ENCODE data around the gene RGS5. TPM values are rescaled to one million over a fixed set of nuclear protein-coding genes. Genes with fewer than 3 reads are reported as not detected.
A peak's percentile ranks its signal among the peaks of the same experiment; 100 is the strongest.
"Not testable (repeated sequence)": the region's sequence is repeated elsewhere in the genome, so short reads cannot be mapped to it uniquely, and the experiment has no call there.

The RGS5 gene
- total RNA-seq, 1 donor from 2014 or later, result 1.4 TPM

DNA sequence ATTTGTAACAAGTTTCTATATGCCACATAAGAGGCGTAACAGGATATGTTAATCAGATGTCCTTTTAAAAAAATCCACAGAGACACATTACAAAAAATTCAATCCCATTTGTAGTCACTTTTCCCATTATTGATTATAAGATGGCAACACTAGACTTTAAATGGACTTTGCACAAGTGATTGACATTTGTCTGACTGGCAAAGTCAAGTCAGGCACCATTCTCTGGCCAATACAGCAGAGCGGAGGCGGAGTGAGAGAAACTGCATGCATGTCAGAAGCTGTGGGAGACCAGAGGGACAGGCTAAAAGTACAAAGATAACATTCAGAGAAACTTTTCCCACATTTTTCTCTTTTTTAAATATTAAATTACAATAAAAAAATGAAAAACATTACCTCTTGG is 28.1 kb upstream of the RGS5 start:
- DNase-seq (ENCODE audit: low read depth), result no peak
- TF ChIP-seq, protein P1, sequence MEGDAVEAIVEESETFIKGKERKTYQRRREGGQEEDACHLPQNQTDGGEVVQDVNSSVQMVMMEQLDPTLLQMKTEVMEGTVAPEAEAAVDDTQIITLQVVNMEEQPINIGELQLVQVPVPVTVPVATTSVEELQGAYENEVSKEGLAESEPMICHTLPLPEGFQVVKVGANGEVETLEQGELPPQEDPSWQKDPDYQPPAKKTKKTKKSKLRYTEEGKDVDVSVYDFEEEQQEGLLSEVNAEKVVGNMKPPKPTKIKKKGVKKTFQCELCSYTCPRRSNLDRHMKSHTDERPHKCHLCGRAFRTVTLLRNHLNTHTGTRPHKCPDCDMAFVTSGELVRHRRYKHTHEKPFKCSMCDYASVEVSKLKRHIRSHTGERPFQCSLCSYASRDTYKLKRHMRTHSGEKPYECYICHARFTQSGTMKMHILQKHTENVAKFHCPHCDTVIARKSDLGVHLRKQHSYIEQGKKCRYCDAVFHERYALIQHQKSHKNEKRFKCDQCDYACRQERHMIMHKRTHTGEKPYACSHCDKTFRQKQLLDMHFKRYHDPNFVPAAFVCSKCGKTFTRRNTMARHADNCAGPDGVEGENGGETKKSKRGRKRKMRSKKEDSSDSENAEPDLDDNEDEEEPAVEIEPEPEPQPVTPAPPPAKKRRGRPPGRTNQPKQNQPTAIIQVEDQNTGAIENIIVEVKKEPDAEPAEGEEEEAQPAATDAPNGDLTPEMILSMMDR (conservative IDR thresholded peaks at IDR 0.05; ENCODE audit: low read depth, low read length), result no peak
- H3K4me3 ChIP-seq (ENCODE audit: low read depth, low read length), result no peak overlapping the region

DNA sequence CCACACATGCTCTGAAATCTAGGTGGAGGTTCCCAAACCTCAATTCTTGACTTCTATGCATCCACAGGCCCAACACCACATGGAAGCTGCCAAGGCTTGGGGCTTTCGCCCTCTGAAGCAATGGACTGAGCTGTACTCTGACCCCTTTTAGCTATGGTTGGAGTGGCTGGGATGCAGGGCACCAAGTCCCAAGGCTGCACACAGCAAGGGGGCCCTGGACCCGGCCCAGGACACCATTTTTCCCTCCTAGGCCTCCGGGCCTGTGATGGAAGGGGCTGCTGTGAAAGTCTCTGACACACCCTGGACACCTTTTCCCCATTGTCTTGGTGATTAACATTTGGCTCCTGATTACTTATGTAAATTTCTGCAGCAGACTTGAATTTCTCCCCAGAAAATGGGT is 25.6 kb upstream of the RGS5 start:
- not testable (repeated sequence) for DNase-seq (ENCODE audit: low read depth)

DNA sequence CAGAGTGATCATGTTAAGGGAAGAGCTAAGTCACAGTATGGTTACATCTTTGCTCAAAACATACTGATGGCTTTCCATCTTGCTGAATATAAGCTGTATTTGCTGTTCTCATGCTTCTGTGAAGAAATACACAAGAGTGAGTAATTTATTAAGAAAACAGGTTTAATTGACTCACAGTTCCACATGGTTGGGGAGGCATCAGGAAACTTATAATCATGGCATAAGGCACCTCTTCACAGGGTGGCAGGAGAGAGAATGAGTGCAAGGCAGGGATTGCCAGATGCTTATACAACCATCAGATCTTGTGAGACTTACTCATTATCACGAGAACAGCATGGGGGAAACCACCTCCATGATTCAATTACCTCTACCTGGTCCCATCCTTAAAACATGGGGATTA is 24.4 kb upstream of the RGS5 start:
- peak; percentile 68 for DNase-seq (ENCODE audit: low read depth)
- TF ChIP-seq, protein P1 (conservative IDR thresholded peaks at IDR 0.05; ENCODE audit: low read depth, low read length), result no peak

More for the DNA sequence above, 25.6 kb upstream of the RGS5 start:
- not testable (repeated sequence) for H3K4me3 ChIP-seq (ENCODE audit: low read depth, low read length)

DNA sequence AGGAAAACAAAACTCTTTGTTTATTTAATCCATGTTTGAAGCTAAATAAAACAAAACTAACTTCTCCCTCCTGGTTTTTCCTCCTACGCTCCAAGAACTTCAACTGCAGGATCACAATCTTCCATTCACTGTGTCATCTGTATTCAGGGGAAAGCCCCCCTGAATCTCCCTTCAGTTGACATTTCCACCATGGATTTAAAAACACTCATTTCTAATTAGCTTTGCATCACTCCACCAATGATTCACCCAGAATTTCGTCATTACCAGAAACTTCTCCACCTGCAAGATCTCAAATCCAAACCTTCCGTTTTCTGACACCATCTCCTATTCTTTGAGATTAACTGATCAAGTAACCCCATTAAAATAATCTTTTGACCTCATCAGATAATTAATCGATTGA is 10.9 kb upstream of the RGS5 start:
- no peak for DNase-seq (ENCODE audit: low read depth)
- TF ChIP-seq, protein P1 (conservative IDR thresholded peaks at IDR 0.05; ENCODE audit: low read depth, low read length), result no peak
- no peak overlapping the region for H3K4me3 ChIP-seq (ENCODE audit: low read depth, low read length)

More for the DNA sequence above, 24.4 kb upstream of the RGS5 start:
- H3K4me3 ChIP-seq (ENCODE audit: low read depth, low read length), result no peak overlapping the region

DNA sequence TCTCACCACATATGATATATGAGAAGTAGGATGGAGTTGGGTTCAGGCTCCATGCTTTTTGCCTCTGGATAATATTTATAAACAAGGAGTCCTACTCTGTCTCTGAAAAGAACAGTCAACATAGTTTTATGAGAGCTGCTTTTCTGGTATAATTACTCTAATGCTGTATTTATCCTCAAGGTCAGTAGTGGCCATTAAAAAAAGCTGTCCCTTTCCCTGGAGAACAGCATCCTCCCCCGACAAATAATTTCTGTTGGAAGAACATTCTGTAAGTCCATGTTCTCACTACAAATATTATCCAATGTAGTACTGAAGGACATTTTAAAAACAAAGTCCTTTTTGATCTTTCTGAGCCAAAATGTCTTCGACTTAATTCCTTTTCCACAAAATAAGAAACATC is 9.0 kb upstream of the RGS5 start:
- no peak for DNase-seq (ENCODE audit: low read depth)
- no peak overlapping the region for H3K4me3 ChIP-seq (ENCODE audit: low read depth, low read length)
- TF ChIP-seq, protein P1 (conservative IDR thresholded peaks at IDR 0.05; ENCODE audit: low read depth, low read length), result no peak

DNA sequence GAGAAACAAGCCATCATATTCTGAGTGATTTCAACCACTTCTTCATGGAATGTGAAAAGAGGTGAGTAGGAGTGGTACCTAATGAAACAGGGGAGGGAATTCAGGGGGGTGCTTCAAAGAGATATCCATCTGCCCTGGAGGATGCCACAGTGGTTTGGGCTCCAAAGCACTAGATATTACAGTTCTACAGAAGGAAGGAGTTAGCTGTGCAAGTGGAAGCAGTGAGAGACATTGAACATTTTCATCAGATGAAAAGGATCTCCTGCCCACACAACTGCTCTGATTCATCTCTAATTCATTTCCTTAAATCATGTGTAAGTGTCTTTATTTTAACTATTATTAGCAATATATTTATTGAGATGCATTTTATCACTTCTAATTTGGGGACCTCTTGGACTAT is 2.8 kb upstream of the RGS5 start:
- no peak overlapping the region for H3K4me3 ChIP-seq (ENCODE audit: low read depth, low read length)
- DNase-seq (ENCODE audit: low read depth), result no peak

DNA sequence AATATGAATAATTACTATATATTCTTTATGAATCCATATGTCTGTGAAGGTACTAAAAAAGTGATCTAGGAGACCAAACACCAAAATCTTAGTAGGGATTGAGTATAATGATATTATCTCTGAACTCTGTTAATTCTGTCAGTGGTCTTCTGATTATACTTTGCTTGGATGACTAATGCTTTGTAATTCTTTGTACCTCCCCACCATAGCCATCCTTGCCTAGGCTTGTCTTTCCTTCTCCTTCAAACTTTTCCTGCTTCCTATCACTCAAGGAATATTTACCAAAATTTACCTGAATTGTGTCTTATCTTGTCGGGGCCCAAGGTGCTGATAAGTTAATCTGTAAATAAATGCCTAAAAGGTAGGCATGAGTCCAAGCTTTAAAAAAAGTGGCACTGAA is 845 bp upstream of the RGS5 start:
- DNase-seq (ENCODE audit: low read depth), result no peak
- TF ChIP-seq, protein P1 (conservative IDR thresholded peaks at IDR 0.05; ENCODE audit: low read depth, low read length), result no peak
- H3K4me3 ChIP-seq (ENCODE audit: low read depth, low read length), result no peak overlapping the region

More for the DNA sequence above, 2.8 kb upstream of the RGS5 start:
- TF ChIP-seq, protein P1 (conservative IDR thresholded peaks at IDR 0.05; ENCODE audit: low read depth, low read length), result no peak
